T-helper 1 cell treated with Interleukin-12 subunit alpha and Interleukin-12 subunit beta and Interleukin-4 antibody, amounts not matched to agents 30 ng/mL and 1 ng/mL, for 36 hours (primary cell): Measurements from ENCODE around the gene PML. TPM values are rescaled to one million over a fixed set of nuclear protein-coding genes. Genes with fewer than 3 reads are reported as not detected.
"Not testable (repeated sequence)": the region's sequence is repeated elsewhere in the genome, so short reads cannot be mapped to it uniquely, and the experiment has no call there.

ENCODE experiments used
- intact Hi-C: fragments of 100-400 bp; cut with micrococcal nuclease; formaldehyde crosslinking; loops from one replicate; pipeline ENCODE4 v1.15.1; 2024
- total RNA-seq: library from RNA; stranded (reverse); gene quantifications from 2 replicates; pipeline ENCODE4 v1.2.3, GENCODE V29; 2022

PML gene
- total RNA-seq, 1 donor from 2014 or later = 111 TPM

GRCh38 chr15:74037171-74038117, 42.9 kb downstream of the PML start:
- intact Hi-C loops = no loop called here

GRCh38 chr15:74038707-74039655, 44.5 kb downstream of the PML start:
- intact Hi-C loops = no loop called here

GRCh38 chr15:74039656-74040010, 45.1 kb downstream of the PML start:
- intact Hi-C loops = no loop called here

- intact Hi-C loops = no loop called here
Measured at GRCh38 chr15:74040109-74040850, 45.8 kb downstream of the PML start.

GRCh38 chr15:74041311-74041756, 46.8 kb downstream of the PML start:
- intact Hi-C loops = no loop called here

GRCh38 chr15:74041777-74042435, 47.4 kb downstream of the PML start:
- intact Hi-C loops = no loop called here

- intact Hi-C loops = no loop called here
Measured at GRCh38 chr15:74042603-74043424, 48.3 kb downstream of the PML start.

GRCh38 chr15:74043425-74044266, 49.1 kb downstream of the PML start:
- intact Hi-C loops = no loop called here

GRCh38 chr15:74044267-74045110, 50.0 kb downstream of the PML start:
- intact Hi-C loops = no loop called here

GRCh38 chr15:74045184-74045583, 50.7 kb downstream of the PML start:
- intact Hi-C loops = no loop called here

GRCh38 chr15:74045636-74046274, 51.2 kb downstream of the PML start:
- intact Hi-C loops = no loop called here

GRCh38 chr15:74046275-74046674, 51.8 kb downstream of the PML start:
- intact Hi-C loops = no loop called here

- intact Hi-C loops = no loop called here
Measured at GRCh38 chr15:74050127-74050526, 55.6 kb downstream of the PML start.

- intact Hi-C loops = no loop called here
Measured at GRCh38 chr15:74050556-74051234, 56.2 kb downstream of the PML start.

GRCh38 chr15:74052271-74053260, 58.0 kb downstream of the PML start:
- intact Hi-C loops = not testable (repeated sequence)

GRCh38 chr15:74053517-74053916, 59.0 kb downstream of the PML start:
- intact Hi-C loops = no loop called here
